GM12878 (cell line): ENCODE measurements around the gene SPDYE4. TPM values are rescaled to one million over a fixed set of nuclear protein-coding genes. Genes with fewer than 3 reads are reported as not detected.

Experiments
- NBN ChIP-seq: fragments of 450-650 bp; IDR thresholded peaks from 2 replicates; pipeline ENCODE4 v1.6.1; 2016
- NFXL1 ChIP-seq: fragments of 450-650 bp; IDR thresholded peaks from 2 replicates; pipeline ENCODE4 v1.6.1; 2017; ENCODE audit warnings: antibody characterized with exemption, mild to moderate bottlenecking, borderline replicate concordance
- NFYA ChIP-seq: IDR thresholded peaks from 2 replicates; pipeline ENCODE4 v1.6.1; 2011; ENCODE audit warnings: low read depth, mild to moderate bottlenecking, low read length, improper control_type of control experiment, borderline replicate concordance
- NKRF ChIP-seq: fragments of 450-650 bp; conservative IDR thresholded peaks from 2 replicates; pipeline ENCODE4 v1.6.1; 2017; ENCODE audit warnings: mild to moderate bottlenecking, moderate library complexity
- NR2C2 ChIP-seq: IDR thresholded peaks from 2 replicates; pipeline ENCODE4 v1.6.1; 2011; ENCODE audit warnings: borderline replicate concordance, low read depth; ENCODE audit not compliant: control insufficient read depth, insufficient read length
- SMC3 ChIP-seq: IDR thresholded peaks from 2 replicates; pipeline ENCODE4 v1.6.1; 2011; ENCODE audit warnings: low read length, improper control_type of control experiment, borderline replicate concordance
- polyA plus RNA-seq, 11 experiments: library from polyadenylated mRNA; depleted of rRNA in 4 of 11; unstranded in 6 of 11; stranded (reverse) in 5 of 11; fragments of >200 nt; fragmentation: Nextera tagmentation in 4 of 11; fragmentation: Illumina TruSeq in 1 of 11; extraction: Ambion mirVana in 4 of 11; extraction: Trizol in 1 of 11; gene quantifications; 1 replicate in 1 of 11; 2 replicates in 10 of 11; pipeline versions ENCODE4 v1.2.1 to v1.2.3, GENCODE V29; 2011 to 2016; ENCODE audit warnings: inconsistent platforms in 2 of 11, missing spikeins in 2 of 11, low read depth in 1 of 11
- total RNA-seq, 4 experiments: library from RNA; depleted of rRNA in 3 of 4; stranded (reverse); fragments of >200 nt in 3 of 4; fragmentation: Illumina TruSeq in 1 of 4; extraction: Trizol in 1 of 4; gene quantifications; 2 replicates each; pipeline versions ENCODE4 v1.2.1 to v1.2.3, GENCODE V29; 2013 to 2021
- TF ChIP-seq, protein P1 (sequence below): fragments of 450-650 bp; IDR thresholded peaks from 2 replicates; pipeline ENCODE4 v1.6.1; 2016; ENCODE audit warnings: mild to moderate bottlenecking
- TF ChIP-seq, protein P2 (sequence below): fragments of 150-350 bp; IDR thresholded peaks from 2 replicates; pipeline ENCODE4 v1.6.1; 2016; ENCODE audit warnings: low read depth, low read length
- TF ChIP-seq, protein P3 (sequence below): fragments of 450-650 bp; IDR thresholded peaks from 2 replicates; pipeline ENCODE4 v1.6.1; 2017; ENCODE audit warnings: mild to moderate bottlenecking, moderate library complexity

Gene SPDYE4
- total and polyA plus RNA-seq, 10 of the 15 experiments (the other 5 are each of a cell fraction or from before 2014, with no cell fraction given): 0.07 to 0.18 TPM; not detected in 8

DNA sequence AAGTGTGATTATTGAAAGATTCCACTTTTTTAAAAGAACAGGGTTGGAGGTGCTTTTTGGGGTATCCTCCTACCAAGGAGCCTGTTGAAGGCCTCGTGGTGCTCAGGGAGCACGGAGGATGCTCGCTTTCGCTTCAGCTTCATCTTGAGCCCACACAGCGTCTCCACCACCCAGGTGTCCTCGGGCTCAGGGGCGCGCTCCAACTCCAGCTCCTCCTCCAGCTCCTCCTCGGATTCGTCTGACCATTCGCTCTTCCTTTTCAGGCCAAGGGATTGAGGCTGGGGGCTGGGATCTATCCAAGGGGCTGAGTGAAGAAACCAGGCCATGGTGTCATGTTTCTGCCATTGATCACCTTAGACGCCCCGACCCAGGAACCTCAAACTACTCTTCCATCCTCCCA lies 1.2 kb downstream of the SPDYE4 start (continued):
- TF ChIP-seq, protein P1, sequence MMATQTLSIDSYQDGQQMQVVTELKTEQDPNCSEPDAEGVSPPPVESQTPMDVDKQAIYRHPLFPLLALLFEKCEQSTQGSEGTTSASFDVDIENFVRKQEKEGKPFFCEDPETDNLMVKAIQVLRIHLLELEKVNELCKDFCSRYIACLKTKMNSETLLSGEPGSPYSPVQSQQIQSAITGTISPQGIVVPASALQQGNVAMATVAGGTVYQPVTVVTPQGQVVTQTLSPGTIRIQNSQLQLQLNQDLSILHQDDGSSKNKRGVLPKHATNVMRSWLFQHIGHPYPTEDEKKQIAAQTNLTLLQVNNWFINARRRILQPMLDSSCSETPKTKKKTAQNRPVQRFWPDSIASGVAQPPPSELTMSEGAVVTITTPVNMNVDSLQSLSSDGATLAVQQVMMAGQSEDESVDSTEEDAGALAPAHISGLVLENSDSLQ: no peak
- TF ChIP-seq, protein P2, sequence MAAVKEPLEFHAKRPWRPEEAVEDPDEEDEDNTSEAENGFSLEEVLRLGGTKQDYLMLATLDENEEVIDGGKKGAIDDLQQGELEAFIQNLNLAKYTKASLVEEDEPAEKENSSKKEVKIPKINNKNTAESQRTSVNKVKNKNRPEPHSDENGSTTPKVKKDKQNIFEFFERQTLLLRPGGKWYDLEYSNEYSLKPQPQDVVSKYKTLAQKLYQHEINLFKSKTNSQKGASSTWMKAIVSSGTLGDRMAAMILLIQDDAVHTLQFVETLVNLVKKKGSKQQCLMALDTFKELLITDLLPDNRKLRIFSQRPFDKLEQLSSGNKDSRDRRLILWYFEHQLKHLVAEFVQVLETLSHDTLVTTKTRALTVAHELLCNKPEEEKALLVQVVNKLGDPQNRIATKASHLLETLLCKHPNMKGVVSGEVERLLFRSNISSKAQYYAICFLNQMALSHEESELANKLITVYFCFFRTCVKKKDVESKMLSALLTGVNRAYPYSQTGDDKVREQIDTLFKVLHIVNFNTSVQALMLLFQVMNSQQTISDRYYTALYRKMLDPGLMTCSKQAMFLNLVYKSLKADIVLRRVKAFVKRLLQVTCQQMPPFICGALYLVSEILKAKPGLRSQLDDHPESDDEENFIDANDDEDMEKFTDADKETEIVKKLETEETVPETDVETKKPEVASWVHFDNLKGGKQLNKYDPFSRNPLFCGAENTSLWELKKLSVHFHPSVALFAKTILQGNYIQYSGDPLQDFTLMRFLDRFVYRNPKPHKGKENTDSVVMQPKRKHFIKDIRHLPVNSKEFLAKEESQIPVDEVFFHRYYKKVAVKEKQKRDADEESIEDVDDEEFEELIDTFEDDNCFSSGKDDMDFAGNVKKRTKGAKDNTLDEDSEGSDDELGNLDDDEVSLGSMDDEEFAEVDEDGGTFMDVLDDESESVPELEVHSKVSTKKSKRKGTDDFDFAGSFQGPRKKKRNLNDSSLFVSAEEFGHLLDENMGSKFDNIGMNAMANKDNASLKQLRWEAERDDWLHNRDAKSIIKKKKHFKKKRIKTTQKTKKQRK: no peak
- TF ChIP-seq, protein P3, sequence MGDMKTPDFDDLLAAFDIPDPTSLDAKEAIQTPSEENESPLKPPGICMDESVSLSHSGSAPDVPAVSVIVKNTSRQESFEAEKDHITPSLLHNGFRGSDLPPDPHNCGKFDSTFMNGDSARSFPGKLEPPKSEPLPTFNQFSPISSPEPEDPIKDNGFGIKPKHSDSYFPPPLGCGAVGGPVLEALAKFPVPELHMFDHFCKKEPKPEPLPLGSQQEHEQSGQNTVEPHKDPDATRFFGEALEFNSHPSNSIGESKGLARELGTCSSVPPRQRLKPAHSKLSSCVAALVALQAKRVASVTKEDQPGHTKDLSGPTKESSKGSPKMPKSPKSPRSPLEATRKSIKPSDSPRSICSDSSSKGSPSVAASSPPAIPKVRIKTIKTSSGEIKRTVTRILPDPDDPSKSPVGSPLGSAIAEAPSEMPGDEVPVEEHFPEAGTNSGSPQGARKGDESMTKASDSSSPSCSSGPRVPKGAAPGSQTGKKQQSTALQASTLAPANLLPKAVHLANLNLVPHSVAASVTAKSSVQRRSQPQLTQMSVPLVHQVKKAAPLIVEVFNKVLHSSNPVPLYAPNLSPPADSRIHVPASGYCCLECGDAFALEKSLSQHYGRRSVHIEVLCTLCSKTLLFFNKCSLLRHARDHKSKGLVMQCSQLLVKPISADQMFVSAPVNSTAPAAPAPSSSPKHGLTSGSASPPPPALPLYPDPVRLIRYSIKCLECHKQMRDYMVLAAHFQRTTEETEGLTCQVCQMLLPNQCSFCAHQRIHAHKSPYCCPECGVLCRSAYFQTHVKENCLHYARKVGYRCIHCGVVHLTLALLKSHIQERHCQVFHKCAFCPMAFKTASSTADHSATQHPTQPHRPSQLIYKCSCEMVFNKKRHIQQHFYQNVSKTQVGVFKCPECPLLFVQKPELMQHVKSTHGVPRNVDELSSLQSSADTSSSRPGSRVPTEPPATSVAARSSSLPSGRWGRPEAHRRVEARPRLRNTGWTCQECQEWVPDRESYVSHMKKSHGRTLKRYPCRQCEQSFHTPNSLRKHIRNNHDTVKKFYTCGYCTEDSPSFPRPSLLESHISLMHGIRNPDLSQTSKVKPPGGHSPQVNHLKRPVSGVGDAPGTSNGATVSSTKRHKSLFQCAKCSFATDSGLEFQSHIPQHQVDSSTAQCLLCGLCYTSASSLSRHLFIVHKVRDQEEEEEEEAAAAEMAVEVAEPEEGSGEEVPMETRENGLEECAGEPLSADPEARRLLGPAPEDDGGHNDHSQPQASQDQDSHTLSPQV: no peak
- TF ChIP-seq NFXL1 (no peak), NKRF (no peak), NFYA (no peak), SMC3 (no peak), NR2C2 (no peak), NBN (no peak)
